HG03565 (cell line): ENCODE data around the gene ATP13A5.

Experiments used
- ATAC-seq: cut with Tn5 transposase; IDR thresholded peaks from one replicate; pipeline ENCODE4 v1.9.1; 2021; ENCODE audit warnings: mild to moderate bottlenecking, moderate library complexity; ENCODE audit not compliant: unreplicated experiment

Gene ATP13A5

GRCh38 chr3:193346259-193346658 is 32.3 kb downstream of the ATP13A5 start:
- no peak for ATAC-seq

- ATAC-seq = no peak
These were observed 33.1 kb downstream of the ATP13A5 start for GRCh38 chr3:193345431-193345830.

- no peak for ATAC-seq
These were observed 34.1 kb downstream of the ATP13A5 start for GRCh38 chr3:193344486-193344885.

GRCh38 chr3:193343726-193344222 is 34.8 kb downstream of the ATP13A5 start:
- ATAC-seq = no peak

GRCh38 chr3:193342551-193342950 is 36.0 kb downstream of the ATP13A5 start:
- no peak for ATAC-seq

- no peak for ATAC-seq
These were observed 43.5 kb downstream of the ATP13A5 start for GRCh38 chr3:193335031-193335430.

GRCh38 chr3:193333229-193333628 is 45.3 kb downstream of the ATP13A5 start:
- ATAC-seq = no peak

- no peak for ATAC-seq
These were observed 47.9 kb downstream of the ATP13A5 start for GRCh38 chr3:193330555-193331204.

GRCh38 chr3:193317682-193318300 is 60.8 kb downstream of the ATP13A5 start:
- no peak for ATAC-seq

GRCh38 chr3:193314161-193314560 is 64.4 kb downstream of the ATP13A5 start:
- ATAC-seq = no peak

- ATAC-seq = no peak
These were observed 65.2 kb downstream of the ATP13A5 start for GRCh38 chr3:193313061-193313958.

- no peak for ATAC-seq
These were observed 67.4 kb downstream of the ATP13A5 start for GRCh38 chr3:193310914-193311723.

- ATAC-seq = no peak
These were observed 73.2 kb downstream of the ATP13A5 start for GRCh38 chr3:193305356-193305755.

GRCh38 chr3:193301433-193301832 is 77.1 kb downstream of the ATP13A5 start:
- ATAC-seq = no peak

- peak; percentile 81 for ATAC-seq
These were observed 81.1 kb downstream of the ATP13A5 start for GRCh38 chr3:193297421-193297820.

- no peak for ATAC-seq
These were observed 82.6 kb downstream of the ATP13A5 start for GRCh38 chr3:193295985-193296384.

GRCh38 chr3:193292386-193292785 is 86.2 kb downstream of the ATP13A5 start:
- ATAC-seq = no peak

- no peak for ATAC-seq
These were observed 107.3 kb downstream of the ATP13A5 start for GRCh38 chr3:193271101-193271840.

GRCh38 chr3:193270451-193270850 is 108.1 kb downstream of the ATP13A5 start:
- ATAC-seq = no peak
